ENCODE data around the gene SFT2D1. TPM values are rescaled to one million over a fixed set of nuclear protein-coding genes. Genes with fewer than 3 reads are reported as not detected.

Gene SFT2D1
- total RNA-seq, 1 donor from 2014 or later: 29.8 TPM

GRCh38 chr6:166341977-166342348, 382 bp downstream of the SFT2D1 start:
- no peak for DNase-seq (ENCODE audit: low spot score, unreplicated experiment)
- peak overlapping the region; percentile 95 for H3K27ac Mint-ChIP-seq
- peaks cover 1% of the 10 kb centered on the region for H3K36me3 Mint-ChIP-seq (ENCODE audit: insufficient read depth)

GRCh38 chr6:166341464-166341863, 881 bp downstream of the SFT2D1 start:
- H3K4me3 Mint-ChIP-seq (ENCODE audit: low read depth): peak overlapping the region; percentile 97
- no peak for TF ChIP-seq CTCF (IDR thresholded peaks at IDR 0.05; ENCODE audit: unreplicated experiment)
- peaks cover 5% of the 10 kb centered on the region for H3K27me3 Mint-ChIP-seq
- H3K36me3 Mint-ChIP-seq (ENCODE audit: insufficient read depth): peaks cover 1% of the 10 kb centered on the region
- H3K4me1 Mint-ChIP-seq (ENCODE audit: low read depth): peaks cover 7% of the 10 kb centered on the region
- H3K9me3 Mint-ChIP-seq (ENCODE audit: low read depth): no peaks in the 10 kb centered on the region
- DNase-seq (ENCODE audit: low spot score, unreplicated experiment): no peak
- peak overlapping the region; percentile 95 for H3K27ac Mint-ChIP-seq

More at GRCh38 chr6:166341977-166342348, 382 bp downstream of the SFT2D1 start:
- no peak for TF ChIP-seq CTCF (IDR thresholded peaks at IDR 0.05; ENCODE audit: unreplicated experiment)
- Mint-ChIP-seq H3K4me1 (ENCODE audit: low read depth) (peaks cover 7% of the 10 kb centered on the region), H3K27me3 (peaks cover 7% of the 10 kb centered on the region), H3K9me3 (ENCODE audit: low read depth) (no peaks in the 10 kb centered on the region), H3K4me3 (ENCODE audit: low read depth) (peak overlapping the region; percentile 97)

GRCh38 chr6:166338854-166339253, 3.5 kb downstream of the SFT2D1 start:
- H3K9me3 Mint-ChIP-seq (ENCODE audit: low read depth): no peaks in the 10 kb centered on the region
- peaks cover 7% of the 10 kb centered on the region for H3K4me1 Mint-ChIP-seq (ENCODE audit: low read depth)
- H3K4me3 Mint-ChIP-seq (ENCODE audit: low read depth): no peak overlapping the region
- peaks cover 5% of the 10 kb centered on the region for H3K36me3 Mint-ChIP-seq (ENCODE audit: insufficient read depth)
- no peaks in the 10 kb centered on the region for H3K27me3 Mint-ChIP-seq
- no peak for TF ChIP-seq CTCF (IDR thresholded peaks at IDR 0.05; ENCODE audit: unreplicated experiment)
- no peak overlapping the region for H3K27ac Mint-ChIP-seq
- no peak for DNase-seq (ENCODE audit: low spot score, unreplicated experiment)

GRCh38 chr6:166336847-166337246, 5.5 kb downstream of the SFT2D1 start:
- no peak overlapping the region for H3K27ac Mint-ChIP-seq
- H3K27me3 Mint-ChIP-seq: no peaks in the 10 kb centered on the region
- DNase-seq (ENCODE audit: low spot score, unreplicated experiment): no peak

GRCh38 chr6:166335378-166336302, 6.7 kb downstream of the SFT2D1 start:
- Mint-ChIP-seq H3K36me3 (ENCODE audit: insufficient read depth) (peaks cover 5% of the 10 kb centered on the region), H3K27ac (no peak overlapping the region), H3K4me3 (ENCODE audit: low read depth) (no peak overlapping the region), H3K27me3 (no peaks in the 10 kb centered on the region), H3K4me1 (ENCODE audit: low read depth) (no peaks in the 10 kb centered on the region), H3K9me3 (ENCODE audit: low read depth) (no peaks in the 10 kb centered on the region)
- no peak for DNase-seq (ENCODE audit: low spot score, unreplicated experiment)
- no peak for TF ChIP-seq CTCF (IDR thresholded peaks at IDR 0.05; ENCODE audit: unreplicated experiment)

More at GRCh38 chr6:166336847-166337246, 5.5 kb downstream of the SFT2D1 start:
- no peaks in the 10 kb centered on the region for H3K9me3 Mint-ChIP-seq (ENCODE audit: low read depth)
- TF ChIP-seq CTCF (IDR thresholded peaks at IDR 0.05; ENCODE audit: unreplicated experiment): no peak
- H3K4me3 Mint-ChIP-seq (ENCODE audit: low read depth): no peak overlapping the region
- peaks cover 5% of the 10 kb centered on the region for H3K36me3 Mint-ChIP-seq (ENCODE audit: insufficient read depth)
- H3K4me1 Mint-ChIP-seq (ENCODE audit: low read depth): peaks cover 3% of the 10 kb centered on the region
